Measurements from ENCODE around the gene HS1BP3. TPM values are rescaled to one million over a fixed set of nuclear protein-coding genes. Genes with fewer than 3 reads are reported as not detected.
A peak's percentile ranks its signal among the peaks of the same experiment; 100 is the strongest.

The HS1BP3 gene
- total and polyA plus RNA-seq, 2 of the 13 experiments (the other 11 are each of a cell fraction or from before 2014, with no cell fraction given): 15.2 to 22.0 TPM

GRCh38 chr2:20609995-20610357 lies 40.9 kb downstream of the HS1BP3 start (continued):
- TF ChIP-seq, protein P1, sequence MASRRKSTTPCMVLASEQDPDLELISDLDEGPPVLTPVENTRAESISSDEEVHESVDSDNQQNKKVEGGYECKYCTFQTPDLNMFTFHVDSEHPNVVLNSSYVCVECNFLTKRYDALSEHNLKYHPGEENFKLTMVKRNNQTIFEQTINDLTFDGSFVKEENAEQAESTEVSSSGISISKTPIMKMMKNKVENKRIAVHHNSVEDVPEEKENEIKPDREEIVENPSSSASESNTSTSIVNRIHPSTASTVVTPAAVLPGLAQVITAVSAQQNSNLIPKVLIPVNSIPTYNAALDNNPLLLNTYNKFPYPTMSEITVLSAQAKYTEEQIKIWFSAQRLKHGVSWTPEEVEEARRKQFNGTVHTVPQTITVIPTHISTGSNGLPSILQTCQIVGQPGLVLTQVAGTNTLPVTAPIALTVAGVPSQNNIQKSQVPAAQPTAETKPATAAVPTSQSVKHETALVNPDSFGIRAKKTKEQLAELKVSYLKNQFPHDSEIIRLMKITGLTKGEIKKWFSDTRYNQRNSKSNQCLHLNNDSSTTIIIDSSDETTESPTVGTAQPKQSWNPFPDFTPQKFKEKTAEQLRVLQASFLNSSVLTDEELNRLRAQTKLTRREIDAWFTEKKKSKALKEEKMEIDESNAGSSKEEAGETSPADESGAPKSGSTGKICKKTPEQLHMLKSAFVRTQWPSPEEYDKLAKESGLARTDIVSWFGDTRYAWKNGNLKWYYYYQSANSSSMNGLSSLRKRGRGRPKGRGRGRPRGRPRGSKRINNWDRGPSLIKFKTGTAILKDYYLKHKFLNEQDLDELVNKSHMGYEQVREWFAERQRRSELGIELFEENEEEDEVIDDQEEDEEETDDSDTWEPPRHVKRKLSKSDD (CRISPR knock-in tag; IDR thresholded peaks at IDR 0.05; ENCODE audit: low read depth): no peak
- TF ChIP-seq MXD1 (CRISPR knock-in tag; IDR thresholded peaks at IDR 0.05) (no peak), KLF12 (CRISPR knock-in tag; IDR thresholded peaks at IDR 0.05; ENCODE audit: borderline replicate concordance) (no peak), FOXK1 (CRISPR knock-in tag; IDR thresholded peaks at IDR 0.05; ENCODE audit: borderline replicate concordance, low read depth) (no peak), CHCHD3 (CRISPR knock-in tag; IDR thresholded peaks at IDR 0.05) (no peak), DR1 (CRISPR knock-in tag; IDR thresholded peaks at IDR 0.05) (no peak), ZMYM3 (CRISPR knock-in tag; IDR thresholded peaks at IDR 0.05) (0 out of 2 replicates have a peak, but pooled peaks have one; percentile 14), MEF2D (CRISPR knock-in tag; IDR thresholded peaks at IDR 0.05) (0 out of 2 replicates have a peak, but pooled peaks have one; percentile 17), RBAK (CRISPR knock-in tag; IDR thresholded peaks at IDR 0.05) (no peak), NCOR1 (IDR thresholded peaks at IDR 0.05; ENCODE audit: borderline replicate concordance, low read length) (no peak; the same call in 1 of the 2 replicates), RFXAP (CRISPR knock-in tag; IDR thresholded peaks at IDR 0.05; ENCODE audit: borderline replicate concordance) (no peak), ERF (CRISPR knock-in tag; IDR thresholded peaks at IDR 0.05) (no peak), BHLHE40 (IDR thresholded peaks at IDR 0.05; ENCODE audit: low read length) (no peak), MBD4 (IDR thresholded peaks at IDR 0.05; ENCODE audit: borderline replicate concordance, low read length) (no peak), SMYD3 (CRISPR knock-in tag; IDR thresholded peaks at IDR 0.05) (0 out of 2 replicates have a peak, but pooled peaks have one; percentile 27), ZNF274 (CRISPR knock-in tag; IDR thresholded peaks at IDR 0.05) (no peak), HOMEZ (CRISPR knock-in tag; IDR thresholded peaks at IDR 0.05; ENCODE audit: low read depth) (no peak), HNF4G (IDR thresholded peaks at IDR 0.05; ENCODE audit: borderline replicate concordance, low read depth, low read length) (peak; percentile 63; the same call in 1 of the 2 replicates), HNF4G (CRISPR knock-in tag; IDR thresholded peaks at IDR 0.05; ENCODE audit: borderline replicate concordance, low read depth) (no peak), IRF2 (CRISPR knock-in tag; IDR thresholded peaks at IDR 0.05) (no peak), FOXO4 (CRISPR knock-in tag; conservative IDR thresholded peaks at IDR 0.05) (no peak)
- TF ChIP-seq, protein P2, sequence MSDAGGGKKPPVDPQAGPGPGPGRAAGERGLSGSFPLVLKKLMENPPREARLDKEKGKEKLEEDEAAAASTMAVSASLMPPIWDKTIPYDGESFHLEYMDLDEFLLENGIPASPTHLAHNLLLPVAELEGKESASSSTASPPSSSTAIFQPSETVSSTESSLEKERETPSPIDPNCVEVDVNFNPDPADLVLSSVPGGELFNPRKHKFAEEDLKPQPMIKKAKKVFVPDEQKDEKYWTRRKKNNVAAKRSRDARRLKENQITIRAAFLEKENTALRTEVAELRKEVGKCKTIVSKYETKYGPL (CRISPR knock-in tag; IDR thresholded peaks at IDR 0.05): no peak
- TF ChIP-seq, protein P3, sequence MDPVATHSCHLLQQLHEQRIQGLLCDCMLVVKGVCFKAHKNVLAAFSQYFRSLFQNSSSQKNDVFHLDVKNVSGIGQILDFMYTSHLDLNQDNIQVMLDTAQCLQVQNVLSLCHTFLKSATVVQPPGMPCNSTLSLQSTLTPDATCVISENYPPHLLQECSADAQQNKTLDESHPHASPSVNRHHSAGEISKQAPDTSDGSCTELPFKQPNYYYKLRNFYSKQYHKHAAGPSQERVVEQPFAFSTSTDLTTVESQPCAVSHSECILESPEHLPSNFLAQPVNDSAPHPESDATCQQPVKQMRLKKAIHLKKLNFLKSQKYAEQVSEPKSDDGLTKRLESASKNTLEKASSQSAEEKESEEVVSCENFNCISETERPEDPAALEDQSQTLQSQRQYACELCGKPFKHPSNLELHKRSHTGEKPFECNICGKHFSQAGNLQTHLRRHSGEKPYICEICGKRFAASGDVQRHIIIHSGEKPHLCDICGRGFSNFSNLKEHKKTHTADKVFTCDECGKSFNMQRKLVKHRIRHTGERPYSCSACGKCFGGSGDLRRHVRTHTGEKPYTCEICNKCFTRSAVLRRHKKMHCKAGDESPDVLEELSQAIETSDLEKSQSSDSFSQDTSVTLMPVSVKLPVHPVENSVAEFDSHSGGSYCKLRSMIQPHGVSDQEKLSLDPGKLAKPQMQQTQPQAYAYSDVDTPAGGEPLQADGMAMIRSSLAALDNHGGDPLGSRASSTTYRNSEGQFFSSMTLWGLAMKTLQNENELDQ (CRISPR knock-in tag; IDR thresholded peaks at IDR 0.05; ENCODE audit: borderline replicate concordance): no peak

Measured in HepG2 (cell line).